GM23248 (cell line): ENCODE measurements around the gene TMOD4.

ENCODE experiments used
- EZH2 ChIP-seq: fragments of 200-600 bp; sonication (generic); IDR thresholded peaks from 2 replicates; pipeline ENCODE4 v1.6.1; 2018; ENCODE audit warnings: antibody characterized with exemption, mild to moderate bottlenecking; ENCODE audit not compliant: insufficient read depth, poor library complexity, severe bottlenecking
- EZH2phosphoT487 ChIP-seq: fragments of 200-600 bp; sonication (generic); IDR thresholded peaks from 2 replicates; pipeline ENCODE4 v1.6.1; 2018; ENCODE audit warnings: antibody characterized with exemption, moderate library complexity, mild to moderate bottlenecking, low read depth; ENCODE audit not compliant: insufficient read depth

DNA sequence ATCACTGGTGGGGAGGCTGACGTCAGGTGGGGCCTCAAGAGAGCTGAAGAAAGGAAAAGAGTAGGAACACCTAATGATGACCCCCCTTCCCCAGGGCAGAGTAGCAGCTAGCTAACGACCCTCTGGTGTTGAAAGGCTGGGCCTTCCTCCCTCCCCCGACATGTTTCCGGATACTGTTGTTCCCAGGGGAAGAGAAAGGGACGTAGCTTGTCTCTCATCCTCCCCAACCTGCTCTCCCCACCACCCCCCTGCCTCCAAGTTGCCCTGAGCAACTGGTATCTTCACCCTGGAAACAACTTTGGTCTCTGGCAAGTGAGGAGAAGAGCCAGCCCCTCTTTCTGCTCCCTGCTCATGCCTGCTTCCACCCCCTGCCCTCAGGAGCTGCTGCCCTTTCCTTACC is 31.8 kb downstream of the TMOD4 start:
- TF ChIP-seq EZH2phosphoT487 (no peak), EZH2 (no peak)
